HepG2 (cell line): ENCODE data around the gene KLHL12. TPM values are rescaled to one million over a fixed set of nuclear protein-coding genes. Genes with fewer than 3 reads are reported as not detected.

Experiments
- FOXM1 ChIP-seq: sonication (generic); formaldehyde crosslinking; IDR thresholded peaks from 2 replicates; pipeline ENCODE4 v1.5.0; 2020; ENCODE audit warnings: missing genetic modification reagents
- HES4 ChIP-seq: sonication (generic); formaldehyde crosslinking; IDR thresholded peaks from 2 replicates; pipeline ENCODE4 v1.9.0; 2021; ENCODE audit warnings: mild to moderate bottlenecking, missing genetic modification reagents, borderline replicate concordance
- ISX ChIP-seq: sonication (generic); formaldehyde crosslinking; conservative IDR thresholded peaks from 2 replicates; pipeline ENCODE4 v1.5.0; 2020; ENCODE audit warnings: missing genetic modification reagents
- KDM5A ChIP-seq: fragments of 200-600 bp; sonication (generic); IDR thresholded peaks from 2 replicates; pipeline ENCODE4 v1.7.0; 2018; ENCODE audit warnings: antibody characterized with exemption, mild to moderate bottlenecking, low read length, borderline replicate concordance
- PATZ1 ChIP-seq: sonication (generic); formaldehyde crosslinking; IDR thresholded peaks from 2 replicates; pipeline ENCODE4 v1.4.0; 2020; ENCODE audit warnings: missing genetic modification reagents
- PAX8 ChIP-seq: sonication (generic); formaldehyde crosslinking; IDR thresholded peaks from 2 replicates; pipeline ENCODE4 v1.8.0; 2022; ENCODE audit warnings: mild to moderate bottlenecking, missing genetic modification reagents, borderline replicate concordance
- RXRA ChIP-seq: sonication (generic); formaldehyde crosslinking; IDR thresholded peaks from 2 replicates; pipeline ENCODE4 v1.5.1; 2020; ENCODE audit warnings: missing genetic modification reagents
- SMARCC2 ChIP-seq: fragments of 450-650 bp; IDR thresholded peaks from 2 replicates; pipeline ENCODE4 v1.6.1; 2017; ENCODE audit warnings: antibody characterized with exemption, mild to moderate bottlenecking
- ZFP1 ChIP-seq: IDR thresholded peaks from 2 replicates; pipeline ENCODE4 v1.6.1; 2016
- ZFP37 ChIP-seq: sonication (generic); formaldehyde crosslinking; IDR thresholded peaks from 2 replicates; pipeline ENCODE4 v1.4.0; 2020; ENCODE audit warnings: missing genetic modification reagents, borderline replicate concordance
- ZFP82 ChIP-seq: sonication (generic); formaldehyde crosslinking; IDR thresholded peaks from 2 replicates; pipeline ENCODE4 v1.5.1; 2020; ENCODE audit warnings: mild to moderate bottlenecking, missing genetic modification reagents, borderline replicate concordance
- ZNF232 ChIP-seq: sonication (generic); formaldehyde crosslinking; IDR thresholded peaks from 2 replicates; pipeline ENCODE4 v1.4.0; 2020; ENCODE audit warnings: missing genetic modification reagents, borderline replicate concordance
- ZNF292 ChIP-seq: sonication (generic); formaldehyde crosslinking; IDR thresholded peaks from 2 replicates; pipeline ENCODE4 v1.8.1; 2022; ENCODE audit warnings: mild to moderate bottlenecking, low read depth, missing genetic modification reagents, borderline replicate concordance
- ZNF564 ChIP-seq: sonication (generic); formaldehyde crosslinking; IDR thresholded peaks from 2 replicates; pipeline ENCODE4 v1.8.1; 2023; ENCODE audit warnings: mild to moderate bottlenecking, missing genetic modification reagents
- ZNF607 ChIP-seq: sonication (generic); formaldehyde crosslinking; IDR thresholded peaks from 2 replicates; pipeline ENCODE4 v1.5.1; 2020; ENCODE audit warnings: missing genetic modification reagents, mild to moderate bottlenecking, borderline replicate concordance
- ZNF619 ChIP-seq: sonication (generic); formaldehyde crosslinking; IDR thresholded peaks from 2 replicates; pipeline ENCODE4 v1.4.0; 2020; ENCODE audit warnings: mild to moderate bottlenecking, missing genetic modification reagents
- ZNF670 ChIP-seq: sonication (generic); formaldehyde crosslinking; IDR thresholded peaks from 2 replicates; pipeline ENCODE4 v1.8.0; 2022; ENCODE audit warnings: mild to moderate bottlenecking, missing genetic modification reagents, borderline replicate concordance
- ZNF775 ChIP-seq: sonication (generic); formaldehyde crosslinking; IDR thresholded peaks from 2 replicates; pipeline ENCODE4 v1.4.0; 2020; ENCODE audit warnings: missing genetic modification reagents, mild to moderate bottlenecking, moderate library complexity, borderline replicate concordance
- ZNF83 ChIP-seq: sonication (generic); formaldehyde crosslinking; IDR thresholded peaks from 2 replicates; pipeline ENCODE4 v1.4.0; 2020; ENCODE audit warnings: missing genetic modification reagents, mild to moderate bottlenecking, borderline replicate concordance
- polyA plus RNA-seq, 8 experiments: library from polyadenylated mRNA; depleted of rRNA in 3 of 8; stranded (reverse) in 7 of 8; unstranded in 1 of 8; fragments of >200 nt; fragmentation: Illumina TruSeq in 4 of 8; extraction: Trizol in 4 of 8; gene quantifications; 2 replicates each; pipeline versions ENCODE4 v1.2.1 to v1.2.3, GENCODE V29; 2011 to 2016; ENCODE audit warnings: low read depth in 4 of 8, missing spikeins in 1 of 8, mixed read lengths in 1 of 8; ENCODE audit not compliant: insufficient read depth in 1 of 8
- total RNA-seq, 5 experiments: library from RNA; depleted of rRNA; stranded (reverse); fragments of >200 nt; fragmentation: Illumina TruSeq; extraction: Trizol; gene quantifications; 2 replicates each; pipeline ENCODE4 v1.2.3, GENCODE V29; 2016; ENCODE audit warnings: low read depth in 1 of 5
- TF ChIP-seq, protein P1 (sequence below): sonication (generic); formaldehyde crosslinking; IDR thresholded peaks from 2 replicates; pipeline ENCODE4 v1.5.0; 2020; ENCODE audit warnings: mild to moderate bottlenecking, missing genetic modification reagents, moderate library complexity
- TF ChIP-seq, protein P2 (sequence below): sonication (generic); formaldehyde crosslinking; IDR thresholded peaks from 2 replicates; pipeline ENCODE4 v1.5.1; 2020; ENCODE audit warnings: mild to moderate bottlenecking, moderate library complexity, missing genetic modification reagents
- TF ChIP-seq, protein P3 (sequence below): sonication (generic); formaldehyde crosslinking; IDR thresholded peaks from 2 replicates; pipeline ENCODE4 v1.5.0; 2020; ENCODE audit warnings: missing genetic modification reagents

The KLHL12 gene
- total and polyA plus RNA-seq, 2 of the 13 experiments (the other 11 are each of a cell fraction or from before 2014, with no cell fraction given): 19.2 to 25.2 TPM

- TF ChIP-seq ZNF607: no peak
- no peak; the same call in 1 of the 2 replicates for TF ChIP-seq RXRA
- no peak for TF ChIP-seq ZNF292
- peak; percentile 49 for TF ChIP-seq PATZ1 (CRISPR knock-in tag)
- TF ChIP-seq ZFP37 (CRISPR knock-in tag): no peak
- peak; percentile 76 for TF ChIP-seq KDM5A
- TF ChIP-seq HES4 (CRISPR knock-in tag): 0 out of 2 replicates have a peak, but pooled peaks have one; percentile 37
- no peak for TF ChIP-seq ZNF775
- no peak; the same call in 1 of the 2 replicates for TF ChIP-seq ZNF232 (CRISPR knock-in tag)
- TF ChIP-seq PAX8 (CRISPR knock-in tag): no peak
- peak; percentile 43; the same call in 1 of the 2 replicates for TF ChIP-seq ZNF83
- TF ChIP-seq ZNF670 (CRISPR knock-in tag): 0 out of 2 replicates have a peak, but pooled peaks have one; percentile 31
- TF ChIP-seq ZNF619 (CRISPR knock-in tag): 0 out of 2 replicates have a peak, but pooled peaks have one; percentile 34
- TF ChIP-seq, protein P1, sequence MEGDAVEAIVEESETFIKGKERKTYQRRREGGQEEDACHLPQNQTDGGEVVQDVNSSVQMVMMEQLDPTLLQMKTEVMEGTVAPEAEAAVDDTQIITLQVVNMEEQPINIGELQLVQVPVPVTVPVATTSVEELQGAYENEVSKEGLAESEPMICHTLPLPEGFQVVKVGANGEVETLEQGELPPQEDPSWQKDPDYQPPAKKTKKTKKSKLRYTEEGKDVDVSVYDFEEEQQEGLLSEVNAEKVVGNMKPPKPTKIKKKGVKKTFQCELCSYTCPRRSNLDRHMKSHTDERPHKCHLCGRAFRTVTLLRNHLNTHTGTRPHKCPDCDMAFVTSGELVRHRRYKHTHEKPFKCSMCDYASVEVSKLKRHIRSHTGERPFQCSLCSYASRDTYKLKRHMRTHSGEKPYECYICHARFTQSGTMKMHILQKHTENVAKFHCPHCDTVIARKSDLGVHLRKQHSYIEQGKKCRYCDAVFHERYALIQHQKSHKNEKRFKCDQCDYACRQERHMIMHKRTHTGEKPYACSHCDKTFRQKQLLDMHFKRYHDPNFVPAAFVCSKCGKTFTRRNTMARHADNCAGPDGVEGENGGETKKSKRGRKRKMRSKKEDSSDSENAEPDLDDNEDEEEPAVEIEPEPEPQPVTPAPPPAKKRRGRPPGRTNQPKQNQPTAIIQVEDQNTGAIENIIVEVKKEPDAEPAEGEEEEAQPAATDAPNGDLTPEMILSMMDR: peak; percentile 9; the same call in 1 of the 2 replicates
- no peak for TF ChIP-seq FOXM1 (CRISPR knock-in tag)
- no peak for TF ChIP-seq ISX
- TF ChIP-seq ZFP1 (CRISPR knock-in tag): no peak
- no peak for TF ChIP-seq ZNF564
- no peak for TF ChIP-seq SMARCC2
- TF ChIP-seq, protein P2, sequence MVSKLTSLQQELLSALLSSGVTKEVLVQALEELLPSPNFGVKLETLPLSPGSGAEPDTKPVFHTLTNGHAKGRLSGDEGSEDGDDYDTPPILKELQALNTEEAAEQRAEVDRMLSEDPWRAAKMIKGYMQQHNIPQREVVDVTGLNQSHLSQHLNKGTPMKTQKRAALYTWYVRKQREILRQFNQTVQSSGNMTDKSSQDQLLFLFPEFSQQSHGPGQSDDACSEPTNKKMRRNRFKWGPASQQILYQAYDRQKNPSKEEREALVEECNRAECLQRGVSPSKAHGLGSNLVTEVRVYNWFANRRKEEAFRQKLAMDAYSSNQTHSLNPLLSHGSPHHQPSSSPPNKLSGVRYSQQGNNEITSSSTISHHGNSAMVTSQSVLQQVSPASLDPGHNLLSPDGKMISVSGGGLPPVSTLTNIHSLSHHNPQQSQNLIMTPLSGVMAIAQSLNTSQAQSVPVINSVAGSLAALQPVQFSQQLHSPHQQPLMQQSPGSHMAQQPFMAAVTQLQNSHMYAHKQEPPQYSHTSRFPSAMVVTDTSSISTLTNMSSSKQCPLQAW (CRISPR knock-in tag): 0 out of 2 replicates have a peak, but pooled peaks have one; percentile 16
- TF ChIP-seq ZFP82: 0 out of 2 replicates have a peak, but pooled peaks have one; percentile 55
- TF ChIP-seq, protein P3, sequence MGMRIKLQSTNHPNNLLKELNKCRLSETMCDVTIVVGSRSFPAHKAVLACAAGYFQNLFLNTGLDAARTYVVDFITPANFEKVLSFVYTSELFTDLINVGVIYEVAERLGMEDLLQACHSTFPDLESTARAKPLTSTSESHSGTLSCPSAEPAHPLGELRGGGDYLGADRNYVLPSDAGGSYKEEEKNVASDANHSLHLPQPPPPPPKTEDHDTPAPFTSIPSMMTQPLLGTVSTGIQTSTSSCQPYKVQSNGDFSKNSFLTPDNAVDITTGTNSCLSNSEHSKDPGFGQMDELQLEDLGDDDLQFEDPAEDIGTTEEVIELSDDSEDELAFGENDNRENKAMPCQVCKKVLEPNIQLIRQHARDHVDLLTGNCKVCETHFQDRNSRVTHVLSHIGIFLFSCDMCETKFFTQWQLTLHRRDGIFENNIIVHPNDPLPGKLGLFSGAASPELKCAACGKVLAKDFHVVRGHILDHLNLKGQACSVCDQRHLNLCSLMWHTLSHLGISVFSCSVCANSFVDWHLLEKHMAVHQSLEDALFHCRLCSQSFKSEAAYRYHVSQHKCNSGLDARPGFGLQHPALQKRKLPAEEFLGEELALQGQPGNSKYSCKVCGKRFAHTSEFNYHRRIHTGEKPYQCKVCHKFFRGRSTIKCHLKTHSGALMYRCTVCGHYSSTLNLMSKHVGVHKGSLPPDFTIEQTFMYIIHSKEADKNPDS: no peak
Measured at GRCh38 chr1:202957733-202958543, 30.9 kb upstream of the KLHL12 start, which contains the start of gene ADIPOR1 (continued).
